Activated T-cell treated with anti-CD3 and anti-CD28 coated beads for 1 hour (primary cell): ENCODE data around the gene VEGFA.

ENCODE experiments used
- DNase-seq: peaks from one replicate; pipeline ENCODE4 v3.0.0-alpha.2; 2020; ENCODE audit warnings: low read depth

Gene VEGFA

DNA sequence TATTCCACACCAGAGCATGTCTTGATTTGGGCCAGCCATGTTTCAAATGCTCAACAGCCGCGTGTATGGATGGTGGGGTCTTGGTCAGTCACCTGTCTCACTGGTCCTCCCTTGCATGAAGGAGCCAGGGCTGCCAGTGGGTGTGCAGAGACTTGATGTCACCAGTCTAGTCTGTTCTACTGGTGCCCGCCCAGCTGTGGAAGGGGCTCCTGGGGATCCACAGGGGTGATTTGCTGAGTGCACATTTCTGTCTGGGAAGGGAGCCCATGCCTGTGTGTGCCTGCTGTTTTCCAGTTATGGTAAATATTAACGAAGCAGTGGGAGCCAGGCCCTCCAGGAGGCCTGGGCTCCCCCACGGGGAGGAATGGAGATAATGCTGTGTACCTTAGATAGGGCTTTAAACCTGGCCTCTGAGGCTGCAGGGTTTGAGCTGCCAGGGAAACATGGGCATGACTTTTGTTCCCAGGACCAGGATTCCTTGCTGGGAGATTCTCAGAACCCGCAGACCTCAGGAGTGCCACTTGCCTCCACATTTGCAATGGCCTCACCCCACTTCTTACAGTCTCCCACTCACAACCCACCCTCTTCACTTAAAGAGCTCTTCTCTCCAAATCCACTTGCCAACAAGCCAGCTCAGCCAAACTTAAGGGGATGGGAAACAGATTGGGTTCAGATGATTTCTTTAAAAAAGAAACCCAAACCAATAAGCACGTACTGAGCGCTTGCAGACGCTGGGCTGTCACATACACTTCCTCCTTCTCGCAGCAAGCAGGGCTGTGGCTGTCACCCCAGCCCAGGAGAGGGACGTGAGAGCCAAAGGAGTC, 54.1 kb downstream of the VEGFA start:
- DNase-seq, result no peak

DNA sequence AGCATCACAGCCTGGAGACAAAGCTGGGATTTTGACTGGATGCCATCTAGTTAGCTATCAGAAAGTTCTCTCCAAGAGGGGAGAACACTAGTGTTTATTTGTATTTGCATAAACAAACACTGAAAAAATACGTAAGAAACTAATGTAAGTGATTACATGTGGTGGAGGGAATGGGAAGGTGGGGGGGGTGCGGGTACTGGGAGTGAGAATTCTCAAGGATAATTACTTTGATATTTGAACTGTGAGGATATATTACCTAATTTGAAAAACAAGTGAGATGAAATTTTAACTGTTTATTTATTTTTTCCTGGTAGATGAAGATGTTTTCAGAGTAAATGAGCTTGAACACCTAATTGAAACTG, 54.7 kb downstream of the VEGFA start:
- no peak for DNase-seq

DNA sequence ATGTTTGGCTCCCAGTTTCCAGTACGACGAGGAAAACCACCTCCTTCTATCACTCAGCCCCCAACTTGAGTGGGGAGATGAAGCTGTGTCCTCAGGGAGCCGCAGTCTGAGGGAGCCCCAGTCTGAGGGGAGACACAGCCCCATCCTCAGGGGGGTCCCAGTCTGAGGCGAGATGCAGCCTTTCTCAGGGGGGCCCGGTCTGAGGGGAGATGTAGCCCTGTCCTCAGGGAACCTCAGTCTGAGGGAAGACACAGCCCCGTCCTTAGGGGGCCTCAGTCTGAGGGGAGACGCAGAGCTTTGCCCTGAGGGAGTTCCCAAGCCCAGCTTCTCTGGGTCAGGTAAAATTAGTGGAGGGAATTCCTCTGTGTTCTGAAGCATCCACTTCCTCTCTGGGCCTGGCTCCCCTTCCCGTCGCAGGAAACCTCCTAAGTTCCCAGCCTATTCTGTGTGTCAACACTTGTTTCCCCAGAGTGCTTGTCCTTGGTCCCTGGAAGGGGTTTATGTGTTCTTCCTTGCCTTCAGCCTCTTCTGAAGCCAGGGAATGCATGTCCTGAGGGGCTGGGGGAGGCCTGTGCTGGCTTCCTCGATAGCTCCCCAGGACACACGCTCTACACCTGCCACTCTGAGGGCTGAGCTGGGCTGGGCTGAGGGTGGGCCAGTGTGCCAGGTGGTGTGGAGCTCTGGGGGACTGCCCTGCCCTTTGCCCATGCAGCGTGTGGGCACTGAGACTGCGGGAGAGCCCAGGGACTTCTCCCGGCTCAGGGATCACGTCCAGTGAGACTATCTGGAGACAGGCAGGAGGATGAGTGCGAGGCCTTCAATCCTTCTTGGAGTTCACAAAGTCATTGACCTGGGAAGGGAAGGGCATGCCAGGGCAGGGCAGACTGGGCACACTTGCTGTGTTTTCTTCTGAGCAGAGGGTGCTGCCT, 55.4 kb downstream of the VEGFA start:
- DNase-seq, result no peak

DNA sequence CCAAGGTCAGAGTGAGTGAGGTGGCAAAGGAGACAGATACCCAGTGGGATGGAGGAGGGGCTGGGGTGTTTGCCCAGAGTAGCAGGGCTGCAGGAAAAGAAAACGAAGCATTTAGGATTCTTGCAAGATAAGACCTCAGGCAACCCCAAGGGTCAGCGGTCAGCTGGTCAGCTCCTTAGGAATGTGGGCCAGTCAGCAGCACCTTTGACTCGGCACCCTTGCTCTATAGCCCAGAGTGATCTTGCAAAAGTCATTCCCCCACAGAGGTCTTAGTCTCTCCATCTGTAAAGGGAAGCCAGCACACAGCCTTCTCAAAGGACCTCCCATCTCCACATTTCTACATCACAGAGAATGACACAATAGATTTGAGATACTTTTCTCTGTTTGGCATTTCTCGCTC, 56.7 kb downstream of the VEGFA start:
- no peak for DNase-seq

DNA sequence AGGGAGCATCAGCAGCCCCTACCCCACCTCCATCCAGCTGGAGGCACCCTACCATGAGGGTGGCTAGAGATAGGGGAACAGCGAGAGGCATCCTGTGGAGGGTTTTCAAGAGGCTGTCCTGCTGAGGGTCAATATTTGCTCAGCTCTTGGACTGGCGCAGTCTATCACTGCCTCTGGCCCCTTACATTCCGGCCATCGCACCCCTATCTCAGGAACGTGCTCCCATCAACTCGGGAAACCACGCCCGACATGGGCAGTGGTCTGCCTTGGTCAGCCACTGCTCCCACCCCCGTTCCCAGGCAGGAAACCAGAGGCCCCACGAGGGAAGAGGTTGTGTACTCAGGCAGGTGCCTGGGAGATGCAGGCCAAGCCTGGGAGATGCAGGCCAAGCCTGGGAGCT, 57.9 kb downstream of the VEGFA start:
- DNase-seq, result no peak

DNA sequence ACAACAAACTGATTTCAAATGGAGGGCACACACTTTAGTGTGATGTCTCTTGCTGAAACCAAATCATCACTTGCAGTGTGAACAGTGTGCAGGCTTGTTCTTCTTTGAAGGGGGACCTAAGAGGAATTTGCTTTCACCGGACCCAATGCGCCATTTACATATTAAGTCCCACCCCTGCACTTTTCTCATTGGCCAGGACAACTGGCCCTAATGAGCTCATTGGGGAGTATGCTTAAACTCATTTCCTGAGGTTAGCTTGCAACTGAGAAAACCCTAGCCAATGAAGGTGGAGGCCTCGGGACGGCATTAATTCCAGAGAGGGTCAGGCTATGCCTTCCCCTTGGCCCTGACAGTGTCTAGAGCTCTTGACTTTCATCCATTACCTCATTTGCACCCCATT, 58.7 kb downstream of the VEGFA start:
- no peak for DNase-seq

DNA sequence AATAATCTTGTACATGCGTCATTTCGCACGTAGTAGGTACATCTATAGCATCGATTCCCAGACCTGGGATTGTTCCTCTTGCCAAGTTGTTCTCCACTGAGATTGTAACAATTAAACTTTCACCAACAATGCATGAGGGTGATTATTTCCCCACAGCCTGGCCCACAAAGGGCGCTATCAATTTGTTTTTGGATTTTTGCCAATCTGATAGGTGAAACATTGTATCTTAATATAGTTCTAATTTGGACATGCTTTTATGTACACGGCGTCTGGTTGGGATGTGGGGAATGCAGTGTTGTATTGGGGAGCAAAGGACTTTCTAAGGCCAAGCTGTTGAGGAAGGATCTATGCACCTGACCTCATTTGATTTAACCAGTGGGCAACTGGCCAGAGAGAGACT, 59.5 kb downstream of the VEGFA start:
- no peak for DNase-seq

DNA sequence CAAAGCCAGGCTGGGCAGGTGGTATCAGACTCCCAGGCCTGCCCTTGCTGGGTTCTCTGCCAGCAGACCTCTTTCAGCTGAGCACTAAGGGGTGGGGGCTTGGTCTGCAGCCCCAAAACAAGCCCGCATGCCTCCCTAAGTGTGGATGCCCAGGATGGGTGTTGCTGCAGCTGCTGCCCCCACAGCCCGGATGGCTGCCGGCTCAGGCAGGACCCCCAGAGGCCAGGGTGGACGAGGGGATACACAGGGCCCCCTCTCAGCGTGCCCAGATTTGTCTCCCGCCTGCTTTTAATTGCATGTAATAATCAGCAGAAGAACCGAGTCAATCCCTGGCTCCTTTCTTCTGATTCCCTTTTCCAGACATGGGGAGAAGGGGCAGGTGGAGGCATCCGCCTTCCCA, 60.8 kb downstream of the VEGFA start:
- DNase-seq, result no peak

DNA sequence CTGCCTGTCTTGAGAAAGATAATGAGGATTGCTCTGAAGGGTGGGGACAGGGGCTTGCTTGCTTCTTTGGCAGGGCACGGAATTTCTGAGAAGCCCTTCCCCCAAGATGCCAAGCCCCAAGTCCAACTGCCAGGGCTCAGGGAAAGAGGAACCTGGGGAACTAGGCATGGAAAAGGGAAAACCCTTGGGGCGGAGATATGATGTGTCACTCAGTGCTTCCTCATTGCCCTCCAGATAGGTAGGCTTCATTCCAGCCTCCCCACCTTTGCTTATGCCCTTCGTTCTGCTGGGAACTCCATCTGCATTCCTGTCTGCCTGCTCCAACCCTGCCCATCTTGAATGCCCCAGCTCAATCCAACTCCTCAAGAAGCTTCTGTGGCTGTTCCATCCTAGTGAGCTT, 61.2 kb downstream of the VEGFA start:
- no peak for DNase-seq

DNA sequence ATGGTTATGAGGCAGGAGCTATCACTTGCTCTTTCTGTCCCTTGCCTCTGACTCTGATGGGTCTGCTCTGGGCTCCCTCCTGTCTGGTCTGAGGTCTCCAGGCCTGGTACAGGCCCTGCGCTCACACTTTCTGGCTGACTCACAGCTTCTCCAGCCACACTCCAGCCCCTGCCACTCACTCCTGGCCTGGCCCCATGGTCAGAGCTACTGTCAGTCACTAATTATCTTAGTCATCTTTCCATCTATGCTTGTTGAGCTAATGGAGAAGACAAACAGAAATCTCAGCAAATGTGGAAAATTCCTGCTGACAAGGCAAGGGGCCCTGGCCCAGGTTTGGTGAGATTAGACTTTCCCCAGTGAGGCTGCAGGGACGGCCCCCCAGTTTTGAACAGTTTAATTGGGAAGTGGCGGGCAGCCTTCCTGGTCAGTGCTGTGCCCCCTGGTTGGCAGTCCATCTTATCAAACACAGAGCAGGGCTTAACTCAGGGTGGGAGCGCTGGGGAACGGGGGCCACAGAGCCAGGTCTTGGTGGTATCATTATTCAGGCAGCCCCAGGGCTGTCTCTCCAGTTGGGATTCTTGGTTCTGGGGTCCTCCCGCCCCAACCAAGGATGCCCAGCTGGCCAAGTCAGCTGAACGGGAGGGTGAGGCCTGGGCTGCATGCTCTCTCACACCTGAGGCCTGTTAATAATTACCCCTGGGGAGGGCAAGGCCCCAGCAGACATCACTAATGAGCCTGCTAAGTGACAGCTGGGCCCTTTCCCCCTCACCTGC, 63.4 kb downstream of the VEGFA start:
- DNase-seq, result no peak

DNA sequence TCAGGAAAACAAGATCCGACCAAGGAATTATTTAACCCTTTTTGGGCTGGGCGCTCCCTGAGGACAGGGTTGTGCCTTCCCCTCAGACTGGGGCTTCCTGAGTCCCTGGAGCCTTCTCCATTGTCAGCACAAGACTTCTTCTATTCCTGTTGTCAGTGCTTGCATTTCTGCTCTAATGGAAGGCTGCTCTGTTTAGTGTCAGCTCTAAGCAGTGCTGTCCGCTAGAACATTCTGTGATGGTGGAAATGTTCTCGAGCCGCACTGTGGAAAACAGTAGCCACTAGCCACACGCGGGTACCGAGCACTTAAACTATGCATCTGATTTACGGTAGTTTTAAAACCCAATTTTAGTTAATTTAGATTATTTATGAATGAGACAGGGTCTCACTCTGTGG, 64.0 kb downstream of the VEGFA start:
- no peak for DNase-seq

DNA sequence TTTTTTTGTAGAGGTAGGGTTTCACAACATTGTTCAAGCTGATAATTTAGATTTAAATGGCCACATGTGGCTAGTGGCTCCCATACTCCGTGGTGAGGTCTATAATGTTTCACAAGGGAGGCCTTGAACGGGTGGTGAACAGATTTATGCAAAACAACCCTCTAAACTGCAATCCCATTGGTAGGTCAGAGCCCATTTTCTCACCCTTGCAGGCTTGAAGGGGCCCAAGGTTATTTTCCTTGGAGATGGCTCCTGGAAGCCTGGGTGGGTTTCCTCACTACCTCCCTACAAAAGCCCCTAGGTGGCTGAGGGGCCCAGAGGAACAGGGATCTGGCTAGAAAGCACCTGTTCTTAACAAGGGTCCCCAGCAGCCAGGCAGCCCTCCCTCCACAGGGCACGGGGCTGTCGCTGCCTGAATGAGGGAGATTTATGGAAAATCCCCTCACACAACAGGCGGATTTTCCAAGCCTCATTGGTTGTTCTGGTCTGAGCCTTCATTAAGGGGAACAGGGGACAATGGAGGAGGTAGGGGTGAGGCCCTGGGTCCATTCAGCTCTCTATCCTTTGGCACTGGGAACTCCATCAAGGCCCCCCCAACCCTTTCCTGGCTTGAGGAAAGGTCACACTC, 64.6 kb downstream of the VEGFA start:
- no peak for DNase-seq

DNA sequence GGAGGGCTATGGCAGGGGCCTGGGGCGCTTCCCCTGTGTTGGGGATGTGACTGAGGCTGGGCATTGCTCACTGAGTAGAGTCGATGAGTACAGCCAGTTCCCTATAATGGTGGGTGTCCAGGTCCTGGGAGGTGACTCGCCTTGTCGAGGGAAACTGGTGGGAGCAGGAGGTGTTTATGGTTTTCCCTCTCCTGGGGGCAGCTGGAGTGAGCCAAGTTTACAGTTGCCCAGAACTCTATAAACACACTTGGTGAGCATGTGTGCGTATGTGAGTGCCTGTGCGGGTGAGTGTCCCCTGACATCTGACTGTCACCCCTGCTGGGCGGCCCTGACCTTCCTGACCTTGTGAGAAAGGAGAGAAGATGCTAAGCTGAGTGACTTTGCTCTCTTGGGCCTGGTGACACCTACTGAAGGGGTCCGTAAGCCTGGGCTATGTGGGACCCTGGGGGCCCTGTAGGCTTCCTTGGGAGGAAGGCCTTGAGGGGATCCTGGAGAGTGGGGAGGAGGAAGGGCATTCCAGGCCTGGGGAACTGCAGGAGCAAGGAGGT, 65.9 kb downstream of the VEGFA start:
- DNase-seq, result no peak
